ENCODE results near the gene FCGBP.

Gene FCGBP

DNA sequence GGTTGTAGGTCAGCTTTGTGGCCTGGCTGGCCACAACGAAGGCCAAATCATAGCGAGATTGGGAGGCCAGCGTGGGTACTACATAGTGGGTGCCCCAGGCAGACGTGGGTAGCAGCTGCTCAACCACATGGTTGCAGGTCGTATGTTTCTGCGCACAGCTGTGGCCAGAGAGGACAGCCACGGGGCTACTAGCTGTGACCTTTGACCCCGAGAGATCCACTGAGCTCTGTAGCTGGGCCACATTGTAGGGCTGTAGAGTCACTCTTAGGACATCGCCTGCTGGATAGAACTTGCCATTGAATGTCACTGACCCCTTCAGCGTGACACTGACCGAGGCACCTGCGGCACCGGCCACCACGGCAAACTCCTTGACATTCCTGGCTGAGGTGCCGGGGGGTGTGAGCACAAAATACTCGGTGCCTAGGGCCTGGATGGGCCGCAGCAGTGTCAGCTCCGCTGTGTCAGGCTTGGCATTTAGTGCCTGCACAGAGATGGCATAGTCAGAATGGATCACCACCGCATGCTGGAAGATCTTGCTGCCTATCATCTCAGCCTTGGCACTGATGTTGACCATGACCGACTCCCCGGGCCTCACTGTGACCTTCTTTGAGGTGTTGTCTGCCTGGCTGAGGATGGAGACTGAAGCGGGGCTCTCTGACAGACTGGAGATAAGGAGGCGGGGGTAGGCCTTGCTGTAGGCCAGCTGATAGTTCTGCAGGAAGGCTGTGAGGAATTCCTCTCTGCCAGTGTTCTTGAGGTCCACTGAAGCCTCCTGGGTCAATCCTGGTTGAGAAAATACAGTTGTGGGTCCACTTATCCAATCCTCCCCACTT, 6.7 kb downstream of the FCGBP start:
- peaks cover 3% of the 10 kb centered on the region for H3K4me1 ChIP-seq (ENCODE audit: control insufficient read depth, low read depth, low read length)
- H3K4me3 ChIP-seq (ENCODE audit: low read length) = no peak overlapping the region
- no peaks in the 10 kb centered on the region for H3K36me3 ChIP-seq (ENCODE audit: control insufficient read depth, low read depth, low read length)
- H3K9ac ChIP-seq (ENCODE audit: low read length) = no peak overlapping the region
- no peaks in the 10 kb centered on the region for H3K27me3 ChIP-seq (ENCODE audit: control insufficient read depth, insufficient read depth, low read length)
- no peaks in the 10 kb centered on the region for H3K9me3 ChIP-seq (ENCODE audit: control insufficient read depth, low read depth, low read length)
- H3K27ac ChIP-seq (ENCODE audit: low read length) = no peak overlapping the region

DNA sequence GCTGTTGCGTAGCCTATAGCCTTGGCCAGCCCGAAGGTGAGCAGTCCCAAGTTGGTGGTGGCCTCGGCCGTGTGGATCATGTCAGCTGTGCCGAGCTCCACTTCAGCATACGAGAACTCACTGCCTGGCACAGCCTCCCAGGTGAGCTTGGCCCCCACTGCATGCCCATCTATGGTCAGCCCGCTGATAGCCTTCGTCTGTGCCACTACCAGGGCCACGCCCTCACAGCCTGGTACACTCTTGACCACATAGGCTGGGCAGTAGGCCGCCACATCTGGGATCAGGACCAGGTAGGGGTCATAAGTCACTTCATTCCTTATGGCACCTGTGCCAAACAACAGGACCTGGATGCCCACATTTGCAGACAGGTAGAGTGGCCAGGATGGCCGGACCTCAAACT, 7.4 kb downstream of the FCGBP start:
- no peaks in the 10 kb centered on the region for H3K36me3 ChIP-seq (ENCODE audit: control insufficient read depth, low read depth, low read length)
- H3K9ac ChIP-seq (ENCODE audit: low read length) = no peak overlapping the region
- H3K4me1 ChIP-seq (ENCODE audit: control insufficient read depth, low read depth, low read length) = peaks cover 3% of the 10 kb centered on the region
- H3K27me3 ChIP-seq (ENCODE audit: control insufficient read depth, insufficient read depth, low read length) = no peaks in the 10 kb centered on the region
- no peak overlapping the region for H3K4me3 ChIP-seq (ENCODE audit: low read length)
- no peak overlapping the region for H3K27ac ChIP-seq (ENCODE audit: low read length)
- H3K9me3 ChIP-seq (ENCODE audit: control insufficient read depth, low read depth, low read length) = no peaks in the 10 kb centered on the region

- H3K9ac ChIP-seq (ENCODE audit: low read length) = no peak overlapping the region
- H3K9me3 ChIP-seq (ENCODE audit: control insufficient read depth, low read depth, low read length) = no peaks in the 10 kb centered on the region
- H3K4me3 ChIP-seq (ENCODE audit: low read length) = no peak overlapping the region
- H3K36me3 ChIP-seq (ENCODE audit: control insufficient read depth, low read depth, low read length) = no peaks in the 10 kb centered on the region
- H3K4me1 ChIP-seq (ENCODE audit: control insufficient read depth, low read depth, low read length) = peaks cover 3% of the 10 kb centered on the region
- no peaks in the 10 kb centered on the region for H3K27me3 ChIP-seq (ENCODE audit: control insufficient read depth, insufficient read depth, low read length)
- H3K27ac ChIP-seq (ENCODE audit: low read length) = no peak overlapping the region
Observed at GRCh38 chr19:39926170-39926760, 8.2 kb downstream of the FCGBP start.

GRCh38 chr19:39924952-39925351, 9.5 kb downstream of the FCGBP start:
- Histone ChIP-seq H3K9me3 (ENCODE audit: control insufficient read depth, low read depth, low read length) (no peaks in the 10 kb centered on the region), H3K4me1 (ENCODE audit: control insufficient read depth, low read depth, low read length) (peaks cover 3% of the 10 kb centered on the region), H3K9ac (ENCODE audit: low read length) (no peak overlapping the region), H3K36me3 (ENCODE audit: control insufficient read depth, low read depth, low read length) (no peaks in the 10 kb centered on the region), H3K27me3 (ENCODE audit: control insufficient read depth, insufficient read depth, low read length) (no peaks in the 10 kb centered on the region), H3K27ac (ENCODE audit: low read length) (no peak overlapping the region), H3K4me3 (ENCODE audit: low read length) (no peak overlapping the region)

- no peaks in the 10 kb centered on the region for H3K36me3 ChIP-seq (ENCODE audit: control insufficient read depth, low read depth, low read length)
- H3K9ac ChIP-seq (ENCODE audit: low read length) = no peak overlapping the region
Observed at GRCh38 chr19:39924389-39924788, 10.0 kb downstream of the FCGBP start.

GRCh38 chr19:39923862-39924261, 10.6 kb downstream of the FCGBP start:
- Histone ChIP-seq H3K4me3 (ENCODE audit: low read length) (no peak overlapping the region), H3K36me3 (ENCODE audit: control insufficient read depth, low read depth, low read length) (no peaks in the 10 kb centered on the region), H3K27ac (ENCODE audit: low read length) (no peak overlapping the region), H3K4me1 (ENCODE audit: control insufficient read depth, low read depth, low read length) (peaks cover 3% of the 10 kb centered on the region), H3K27me3 (ENCODE audit: control insufficient read depth, insufficient read depth, low read length) (no peaks in the 10 kb centered on the region), H3K9ac (ENCODE audit: low read length) (no peak overlapping the region), H3K9me3 (ENCODE audit: control insufficient read depth, low read depth, low read length) (no peaks in the 10 kb centered on the region)

More at GRCh38 chr19:39924389-39924788, 10.0 kb downstream of the FCGBP start:
- H3K27ac ChIP-seq (ENCODE audit: low read length) = no peak overlapping the region
- H3K9me3 ChIP-seq (ENCODE audit: control insufficient read depth, low read depth, low read length) = no peaks in the 10 kb centered on the region
- H3K4me1 ChIP-seq (ENCODE audit: control insufficient read depth, low read depth, low read length) = peaks cover 3% of the 10 kb centered on the region
- no peak overlapping the region for H3K4me3 ChIP-seq (ENCODE audit: low read length)
- H3K27me3 ChIP-seq (ENCODE audit: control insufficient read depth, insufficient read depth, low read length) = no peaks in the 10 kb centered on the region

- no peak overlapping the region for H3K27ac ChIP-seq (ENCODE audit: low read length)
- H3K4me1 ChIP-seq (ENCODE audit: control insufficient read depth, low read depth, low read length) = no peaks in the 10 kb centered on the region
- no peak overlapping the region for H3K4me3 ChIP-seq (ENCODE audit: low read length)
- H3K27me3 ChIP-seq (ENCODE audit: control insufficient read depth, insufficient read depth, low read length) = no peaks in the 10 kb centered on the region
- H3K36me3 ChIP-seq (ENCODE audit: control insufficient read depth, low read depth, low read length) = no peaks in the 10 kb centered on the region
- no peak overlapping the region for H3K9ac ChIP-seq (ENCODE audit: low read length)
- H3K9me3 ChIP-seq (ENCODE audit: control insufficient read depth, low read depth, low read length) = no peaks in the 10 kb centered on the region
Observed at GRCh38 chr19:39919976-39920375, 14.5 kb downstream of the FCGBP start.

GRCh38 chr19:39918183-39918651, 16.2 kb downstream of the FCGBP start:
- Histone ChIP-seq H3K4me1 (ENCODE audit: control insufficient read depth, low read depth, low read length) (no peaks in the 10 kb centered on the region), H3K27ac (ENCODE audit: low read length) (no peak overlapping the region), H3K27me3 (ENCODE audit: control insufficient read depth, insufficient read depth, low read length) (no peaks in the 10 kb centered on the region), H3K36me3 (ENCODE audit: control insufficient read depth, low read depth, low read length) (no peaks in the 10 kb centered on the region), H3K4me3 (ENCODE audit: low read length) (no peak overlapping the region), H3K9ac (ENCODE audit: low read length) (no peak overlapping the region), H3K9me3 (ENCODE audit: control insufficient read depth, low read depth, low read length) (no peaks in the 10 kb centered on the region)

- Histone ChIP-seq H3K4me1 (ENCODE audit: control insufficient read depth, low read depth, low read length) (no peaks in the 10 kb centered on the region), H3K9me3 (ENCODE audit: control insufficient read depth, low read depth, low read length) (no peaks in the 10 kb centered on the region), H3K9ac (ENCODE audit: low read length) (no peak overlapping the region), H3K27me3 (ENCODE audit: control insufficient read depth, insufficient read depth, low read length) (no peaks in the 10 kb centered on the region), H3K4me3 (ENCODE audit: low read length) (no peak overlapping the region), H3K36me3 (ENCODE audit: control insufficient read depth, low read depth, low read length) (no peaks in the 10 kb centered on the region), H3K27ac (ENCODE audit: low read length) (no peak overlapping the region)
Observed at GRCh38 chr19:39917561-39918182, 16.8 kb downstream of the FCGBP start.

DNA sequence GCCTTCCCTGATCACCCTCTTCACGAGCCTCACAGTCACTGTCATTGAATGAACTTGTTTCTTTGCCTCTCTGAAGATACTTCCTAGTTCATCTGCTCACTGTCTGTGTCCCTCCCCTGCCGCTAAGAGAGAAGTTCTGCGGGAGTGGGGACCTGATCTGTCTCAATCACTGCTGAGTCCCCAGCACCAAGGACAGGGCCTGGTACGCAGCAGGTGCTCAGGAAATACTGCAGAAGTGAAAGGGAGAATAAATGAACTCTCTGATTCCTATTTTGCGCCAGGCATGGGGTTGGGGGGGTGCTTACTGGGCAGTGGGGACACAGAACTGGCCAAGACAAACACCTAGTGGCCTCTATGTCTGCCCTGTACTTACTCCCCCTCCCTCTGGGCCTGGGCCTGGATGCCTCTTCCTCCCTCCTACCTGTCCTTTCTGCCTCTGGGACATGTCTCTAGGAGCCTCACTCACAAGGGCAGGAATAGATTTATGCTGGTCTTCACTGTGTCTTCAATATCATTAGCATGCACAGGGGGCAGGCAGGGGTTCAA, 17.5 kb downstream of the FCGBP start:
- H3K27ac ChIP-seq (ENCODE audit: low read length) = no peak overlapping the region
- H3K9ac ChIP-seq (ENCODE audit: low read length) = no peak overlapping the region

DNA sequence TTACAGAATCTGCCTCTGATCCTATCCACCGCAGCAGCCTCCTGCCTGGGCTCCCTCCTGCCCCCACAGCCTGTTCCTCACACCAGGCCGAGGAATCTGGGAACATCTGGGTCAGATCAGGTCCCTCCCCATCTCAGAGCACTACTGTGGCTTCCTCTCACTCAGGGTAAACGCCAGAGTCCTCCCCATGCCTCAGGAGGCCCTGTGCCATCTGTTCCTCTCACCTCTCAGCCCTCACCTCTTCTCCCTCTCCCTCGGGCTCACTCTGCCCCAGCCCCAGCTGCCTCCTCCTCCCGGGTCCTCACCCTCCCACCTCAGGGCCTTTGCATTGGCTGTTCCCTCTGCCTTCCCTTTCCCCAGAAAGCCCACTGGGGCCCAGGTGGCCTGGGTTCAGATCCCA, 18.2 kb downstream of the FCGBP start:
- H3K27ac ChIP-seq (ENCODE audit: low read length) = no peak overlapping the region
- no peaks in the 10 kb centered on the region for H3K4me1 ChIP-seq (ENCODE audit: control insufficient read depth, low read depth, low read length)
- no peaks in the 10 kb centered on the region for H3K9me3 ChIP-seq (ENCODE audit: control insufficient read depth, low read depth, low read length)
- no peak overlapping the region for H3K9ac ChIP-seq (ENCODE audit: low read length)
- H3K4me3 ChIP-seq (ENCODE audit: low read length) = no peak overlapping the region
- no peaks in the 10 kb centered on the region for H3K36me3 ChIP-seq (ENCODE audit: control insufficient read depth, low read depth, low read length)
- no peaks in the 10 kb centered on the region for H3K27me3 ChIP-seq (ENCODE audit: control insufficient read depth, insufficient read depth, low read length)

More for the DNA sequence above, 17.5 kb downstream of the FCGBP start:
- no peak overlapping the region for H3K4me3 ChIP-seq (ENCODE audit: low read length)
- H3K36me3 ChIP-seq (ENCODE audit: control insufficient read depth, low read depth, low read length) = no peaks in the 10 kb centered on the region
- H3K27me3 ChIP-seq (ENCODE audit: control insufficient read depth, insufficient read depth, low read length) = no peaks in the 10 kb centered on the region
- H3K4me1 ChIP-seq (ENCODE audit: control insufficient read depth, low read depth, low read length) = no peaks in the 10 kb centered on the region
- no peaks in the 10 kb centered on the region for H3K9me3 ChIP-seq (ENCODE audit: control insufficient read depth, low read depth, low read length)

All from iPS-18a (cell line).